H9 (cell line): ENCODE measurements around the gene MYL3. TPM values are rescaled to one million over a fixed set of nuclear protein-coding genes. Genes with fewer than 3 reads are reported as not detected.

Source experiments
- DNase-seq: peaks from one replicate; pipeline ENCODE4 v3.0.0-alpha.2; 2017
- H2AFZ ChIP-seq: one replicate; pipeline ENCODE4 v1.6.1; 2013; ENCODE audit warnings: mild to moderate bottlenecking, low read length, control low read depth, moderate library complexity
- H2AK5ac ChIP-seq: 2 replicates; pipeline ENCODE4 v1.6.1; 2013; ENCODE audit warnings: low read length, control low read depth, mixed read lengths; ENCODE audit not compliant: insufficient read length
- H2BK120ac ChIP-seq: one replicate; pipeline ENCODE4 v1.6.1; 2013; ENCODE audit warnings: low read depth, mild to moderate bottlenecking, low read length, control low read depth, inconsistent platforms; ENCODE audit not compliant: poor library complexity, severe bottlenecking
- H2BK12ac ChIP-seq: 2 replicates; pipeline ENCODE4 v1.6.1; 2013; ENCODE audit warnings: low read length, control low read depth, mixed read lengths, low read depth; ENCODE audit not compliant: insufficient read length
- H2BK15ac ChIP-seq: 2 replicates; pipeline ENCODE4 v1.6.1; 2013; ENCODE audit warnings: low read depth, low read length, control low read depth
- H2BK20ac ChIP-seq: one replicate; pipeline ENCODE4 v1.6.1; 2013; ENCODE audit warnings: low read depth, mild to moderate bottlenecking, low read length, control low read depth, inconsistent platforms; ENCODE audit not compliant: poor library complexity, severe bottlenecking
- H2BK5ac ChIP-seq: 2 replicates; pipeline ENCODE4 v1.6.1; 2013; ENCODE audit warnings: low read length, control low read depth, mixed read lengths; ENCODE audit not compliant: insufficient read length
- H3K14ac ChIP-seq: 2 replicates; pipeline ENCODE4 v1.6.1; 2013; ENCODE audit warnings: low read length, control low read depth; ENCODE audit not compliant: insufficient read depth
- H3K18ac ChIP-seq: 2 replicates; pipeline ENCODE4 v1.6.1; 2013; ENCODE audit warnings: low read depth, mild to moderate bottlenecking, mixed read lengths, low read length, control low read depth; ENCODE audit not compliant: insufficient read length
- H3K23ac ChIP-seq: 2 replicates; pipeline ENCODE4 v1.6.1; 2013; ENCODE audit warnings: low read length, control low read depth, mixed read lengths, low read depth; ENCODE audit not compliant: insufficient read length
- H3K23me2 ChIP-seq: 2 replicates; pipeline ENCODE4 v1.6.1; 2013; ENCODE audit warnings: low read depth, mild to moderate bottlenecking, mixed read lengths, low read length, control low read depth; ENCODE audit not compliant: insufficient read length, poor library complexity, severe bottlenecking
- H3K27ac ChIP-seq: 2 replicates; pipeline ENCODE4 v1.5.1; 2013; ENCODE audit warnings: low read length, control low read depth, mixed read lengths, low read depth; ENCODE audit not compliant: insufficient read length
- H3K27me3 ChIP-seq: 2 replicates; pipeline ENCODE4 v1.6.1; 2013; ENCODE audit warnings: low read length, control low read depth, inconsistent platforms; ENCODE audit not compliant: insufficient read depth
- H3K4ac ChIP-seq: 2 replicates; pipeline ENCODE4 v1.6.1; 2013; ENCODE audit warnings: low read depth, mild to moderate bottlenecking, control low read depth, inconsistent platforms, low read length, moderate library complexity
- H3K4me1 ChIP-seq: 2 replicates; pipeline ENCODE4 v1.6.1; 2013; ENCODE audit warnings: low read length, control low read depth, inconsistent platforms; ENCODE audit not compliant: insufficient read depth
- H3K4me2 ChIP-seq: 2 replicates; pipeline ENCODE4 v1.6.1; 2013; ENCODE audit warnings: low read length, control low read depth, mixed read lengths; ENCODE audit not compliant: insufficient read length, insufficient read depth
- H3K56ac ChIP-seq: 2 replicates; pipeline ENCODE4 v1.6.1; 2013; ENCODE audit warnings: low read depth, mild to moderate bottlenecking, mixed read lengths, low read length, control low read depth; ENCODE audit not compliant: insufficient read length
- H3K79me1 ChIP-seq: 2 replicates; pipeline ENCODE4 v1.6.1; 2013; ENCODE audit warnings: low read depth, mild to moderate bottlenecking, moderate library complexity, low read length, control low read depth, inconsistent platforms; ENCODE audit not compliant: insufficient read depth, poor library complexity, severe bottlenecking
- H3K79me2 ChIP-seq: 2 replicates; pipeline ENCODE4 v1.6.1; 2013; ENCODE audit warnings: low read length, control low read depth, inconsistent platforms; ENCODE audit not compliant: insufficient read depth
- H3K9ac ChIP-seq: 2 replicates; pipeline ENCODE4 v1.6.1; 2013; ENCODE audit warnings: low read length, control low read depth, mixed read lengths; ENCODE audit not compliant: insufficient read length; ENCODE audit errors: extremely low read depth
- H3K9me3 ChIP-seq: one replicate; pipeline ENCODE4 v1.6.1; 2013; ENCODE audit warnings: low read depth, low read length, inconsistent platforms; ENCODE audit not compliant: control insufficient read depth
- H3T11ph ChIP-seq: one replicate; pipeline ENCODE4 v1.6.1; 2013; ENCODE audit warnings: mild to moderate bottlenecking, low read length, control low read depth, inconsistent platforms
- H4K20me1 ChIP-seq: one replicate; pipeline ENCODE4 v1.6.1; 2013; ENCODE audit not compliant: control insufficient read depth, insufficient read length, insufficient read depth
- H4K5ac ChIP-seq: 2 replicates; pipeline ENCODE4 v1.6.1; 2013; ENCODE audit warnings: low read depth, mild to moderate bottlenecking, mixed read lengths, low read length, control low read depth; ENCODE audit not compliant: insufficient read length
- H4K8ac ChIP-seq: replicated peaks from 2 replicates; pipeline ENCODE4 v1.6.1; 2013; ENCODE audit warnings: low read length, control low read depth, mixed read lengths, low read depth; ENCODE audit not compliant: insufficient read length
- H4K91ac ChIP-seq: 2 replicates; pipeline ENCODE4 v1.6.1; 2013; ENCODE audit warnings: low read depth, mild to moderate bottlenecking, moderate library complexity, mixed read lengths, low read length, control low read depth; ENCODE audit not compliant: insufficient read length
- H3K27ac Mint-ChIP-seq, 3 experiments: 2 replicates in 2 of 3; 3 replicates in 1 of 3; pipeline ENCODE4 v1.8.0; 2020 to 2021; ENCODE audit warnings: mixed read lengths in 3 of 3, mild to moderate bottlenecking in 1 of 3, moderate library complexity in 1 of 3
- H3K27me3 Mint-ChIP-seq: 2 replicates; pipeline ENCODE4 v1.8.0; 2021; ENCODE audit warnings: low read depth, mild to moderate bottlenecking, moderate library complexity, mixed read lengths
- H3K36me3 Mint-ChIP-seq, 3 experiments: 2 replicates in 2 of 3; 3 replicates in 1 of 3; pipeline ENCODE4 v1.8.0; 2020 to 2021; ENCODE audit warnings: low read depth in 3 of 3, mixed read lengths in 3 of 3; ENCODE audit not compliant: insufficient read depth in 1 of 3
- H3K4me1 Mint-ChIP-seq, 2 experiments: 2 replicates each; pipeline ENCODE4 v1.8.0; 2020; ENCODE audit warnings: mixed read lengths in 2 of 2
- H3K4me3 Mint-ChIP-seq, 2 experiments: 2 replicates in 1 of 2; 3 replicates in 1 of 2; pipeline ENCODE4 v1.8.0; 2020 to 2021; ENCODE audit warnings: mild to moderate bottlenecking in 2 of 2, mixed read lengths in 2 of 2, moderate library complexity in 1 of 2
- H3K9me3 Mint-ChIP-seq, 2 experiments: 2 replicates in 1 of 2; 3 replicates in 1 of 2; pipeline ENCODE4 v1.8.0; 2020; ENCODE audit warnings: mild to moderate bottlenecking in 2 of 2, mixed read lengths in 2 of 2, moderate library complexity in 1 of 2
- WGBS: extraction: QIAGEN DNeasy Blood & Tissue Kit; methylation state at CpG from one replicate; pipeline ENCODE4 v1.1.7; 2013; ENCODE audit warnings: missing lambda C conversion rate, low lambda C conversion rate, mixed read lengths; ENCODE audit not compliant: insufficient read length; ENCODE audit errors: extremely low coverage; 5-methylcytosine and 5-hydroxymethylcytosine counted together
- total RNA-seq: library from RNA; stranded (reverse); gene quantifications from 2 replicates; pipeline ENCODE4 v1.2.1, GENCODE V29; 2021
- TF ChIP-seq, protein P1 (sequence below): fragments of 200-600 bp; sonication (generic); conservative IDR thresholded peaks from 3 replicates; pipeline ENCODE4 v1.8.0; 2021; ENCODE audit warnings: antibody characterized with exemption, mild to moderate bottlenecking

MYL3 gene
- total RNA-seq, 1 experiment from 2014 or later: 0.24 TPM

DNA sequence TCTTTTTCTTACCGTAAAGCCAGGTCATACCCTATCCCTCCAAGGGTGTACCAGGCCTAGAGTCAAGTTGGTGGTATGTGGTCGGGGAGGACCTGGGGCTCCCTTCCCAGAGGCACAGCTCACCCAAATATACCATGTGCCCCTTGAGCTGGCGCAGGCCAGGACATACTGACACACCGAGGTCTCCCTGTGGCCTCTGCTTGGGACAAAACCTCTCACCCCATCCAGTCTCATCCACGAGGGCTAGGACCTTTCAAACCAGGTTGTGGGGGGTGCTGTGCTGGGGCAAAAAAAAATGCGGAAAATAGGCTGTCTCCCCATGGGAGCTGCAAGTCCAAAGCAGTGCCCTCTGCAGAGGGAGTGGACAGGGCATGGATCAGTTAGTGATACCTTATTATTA is 37.1 kb upstream of the MYL3 start:
- H3K27me3 Mint-ChIP-seq: peaks cover 13% of the 10 kb centered on the region
- H3K9me3 ChIP-seq: no peaks in the 10 kb centered on the region
- no peak overlapping the region for H3K56ac ChIP-seq
- TF ChIP-seq, protein P1, sequence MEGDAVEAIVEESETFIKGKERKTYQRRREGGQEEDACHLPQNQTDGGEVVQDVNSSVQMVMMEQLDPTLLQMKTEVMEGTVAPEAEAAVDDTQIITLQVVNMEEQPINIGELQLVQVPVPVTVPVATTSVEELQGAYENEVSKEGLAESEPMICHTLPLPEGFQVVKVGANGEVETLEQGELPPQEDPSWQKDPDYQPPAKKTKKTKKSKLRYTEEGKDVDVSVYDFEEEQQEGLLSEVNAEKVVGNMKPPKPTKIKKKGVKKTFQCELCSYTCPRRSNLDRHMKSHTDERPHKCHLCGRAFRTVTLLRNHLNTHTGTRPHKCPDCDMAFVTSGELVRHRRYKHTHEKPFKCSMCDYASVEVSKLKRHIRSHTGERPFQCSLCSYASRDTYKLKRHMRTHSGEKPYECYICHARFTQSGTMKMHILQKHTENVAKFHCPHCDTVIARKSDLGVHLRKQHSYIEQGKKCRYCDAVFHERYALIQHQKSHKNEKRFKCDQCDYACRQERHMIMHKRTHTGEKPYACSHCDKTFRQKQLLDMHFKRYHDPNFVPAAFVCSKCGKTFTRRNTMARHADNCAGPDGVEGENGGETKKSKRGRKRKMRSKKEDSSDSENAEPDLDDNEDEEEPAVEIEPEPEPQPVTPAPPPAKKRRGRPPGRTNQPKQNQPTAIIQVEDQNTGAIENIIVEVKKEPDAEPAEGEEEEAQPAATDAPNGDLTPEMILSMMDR: no peak
- no peak overlapping the region for H2BK15ac ChIP-seq
- no peak overlapping the region for H3K18ac ChIP-seq
- H3K4ac ChIP-seq: no peak overlapping the region
- H3K4me2 ChIP-seq: no peak overlapping the region
- H3K4me3 Mint-ChIP-seq: no peak overlapping the region
- no peaks in the 10 kb centered on the region for H3K4me1 Mint-ChIP-seq
- H3K14ac ChIP-seq: no peak overlapping the region
- no peak overlapping the region for H4K8ac ChIP-seq
- no peak overlapping the region for H4K5ac ChIP-seq
- no peaks in the 10 kb centered on the region for H3K36me3 Mint-ChIP-seq
- H2AK5ac ChIP-seq: no peak overlapping the region
- no peaks in the 10 kb centered on the region for H3K23me2 ChIP-seq
- no peak overlapping the region for H3K23ac ChIP-seq
- no peak overlapping the region for H2BK120ac ChIP-seq
- H3K79me1 ChIP-seq: no peaks in the 10 kb centered on the region
- H3K27ac ChIP-seq: no peak overlapping the region
- H3K79me2 ChIP-seq: no peaks in the 10 kb centered on the region
- H3T11ph ChIP-seq: no peak overlapping the region
- no peak overlapping the region for H2BK12ac ChIP-seq
- no peaks in the 10 kb centered on the region for H3K4me1 ChIP-seq
- no CpG with 5 or more reads among the region's 6 CpGs for WGBS
- DNase-seq: no peak
- H2AFZ ChIP-seq: no peak overlapping the region
- no peak overlapping the region for H2BK5ac ChIP-seq
- no peak overlapping the region for H3K9ac ChIP-seq
- no peaks in the 10 kb centered on the region; a peak in 1 of 5 replicates for H3K9me3 Mint-ChIP-seq
- H2BK20ac ChIP-seq: no peak overlapping the region
- no peaks in the 10 kb centered on the region for H4K20me1 ChIP-seq
- H3K27me3 ChIP-seq: no peaks in the 10 kb centered on the region; the same call in 1 of the 2 replicates
- no peak overlapping the region for H4K91ac ChIP-seq
- H3K27ac Mint-ChIP-seq: peak overlapping the region in 1 of 3 experiments; percentile 65; a peak in 1 of 7 replicates
